Stimulated activated CD8-positive, alpha-beta memory T cell treated with anti-CD3 and anti-CD28 coated beads, Interleukin-12 subunit alpha, Interleukin-12 subunit beta, amount 100 ng/mL, for 24 hours (primary cell): Measurements from ENCODE around the gene TMEM44.
"Not testable (repeated sequence)": the region's sequence is repeated elsewhere in the genome, so short reads cannot be mapped to it uniquely, and the experiment has no call there.

Experiments
- DNase-seq: peaks from one replicate; pipeline ENCODE4 v3.0.0-alpha.2; 2020; ENCODE audit errors: extremely low read depth

The TMEM44 gene

GRCh38 chr3:194610689-194611088 lies 22.5 kb downstream of the TMEM44 start:
- DNase-seq, result no peak

- no peak for DNase-seq
These were observed 23.6 kb downstream of the TMEM44 start for GRCh38 chr3:194609601-194610000.

- DNase-seq, result no peak
These were observed 24.2 kb downstream of the TMEM44 start for GRCh38 chr3:194608981-194609380.

- DNase-seq, result no peak
These were observed 25.4 kb downstream of the TMEM44 start for GRCh38 chr3:194607592-194608389.

GRCh38 chr3:194606941-194607340 lies 26.3 kb downstream of the TMEM44 start:
- DNase-seq, result no peak

- no peak for DNase-seq
These were observed 27.1 kb downstream of the TMEM44 start for GRCh38 chr3:194606163-194606562.

GRCh38 chr3:194605314-194605713 lies 27.9 kb downstream of the TMEM44 start:
- not testable (repeated sequence) for DNase-seq

- no peak for DNase-seq
These were observed 28.4 kb downstream of the TMEM44 start for GRCh38 chr3:194604837-194605236.

- no peak for DNase-seq
These were observed 29.1 kb downstream of the TMEM44 start for GRCh38 chr3:194604126-194604525.

- DNase-seq, result no peak
These were observed 30.5 kb downstream of the TMEM44 start for GRCh38 chr3:194602669-194603171.

- DNase-seq, result no peak
These were observed 34.3 kb downstream of the TMEM44 start for GRCh38 chr3:194598771-194599557.

GRCh38 chr3:194596906-194597305 lies 36.3 kb downstream of the TMEM44 start:
- no peak for DNase-seq

GRCh38 chr3:194592798-194593752 lies 40.1 kb downstream of the TMEM44 start:
- no peak for DNase-seq

- no peak for DNase-seq
These were observed 44.5 kb downstream of the TMEM44 start for GRCh38 chr3:194588741-194589140.

- DNase-seq, result no peak
These were observed 45.0 kb downstream of the TMEM44 start for GRCh38 chr3:194588236-194588635.

GRCh38 chr3:194587438-194587931 lies 45.7 kb downstream of the TMEM44 start:
- no peak for DNase-seq

- no peak for DNase-seq
These were observed 46.4 kb downstream of the TMEM44 start for GRCh38 chr3:194586836-194587235.

GRCh38 chr3:194585880-194586281 lies 47.3 kb downstream of the TMEM44 start:
- no peak for DNase-seq

GRCh38 chr3:194584866-194585265 lies 48.4 kb downstream of the TMEM44 start:
- no peak for DNase-seq

- no peak for DNase-seq
These were observed 48.9 kb downstream of the TMEM44 start for GRCh38 chr3:194584320-194584776.

GRCh38 chr3:194582196-194582905 lies 50.9 kb downstream of the TMEM44 start:
- DNase-seq, result no peak
